Right renal pelvis (tissue), 4 donors: ENCODE measurements around the gene RAP1GAP. TPM values are rescaled to one million over a fixed set of nuclear protein-coding genes. Genes with fewer than 3 reads are reported as not detected.

Experiments
- DNase-seq, 4 donors: peaks; one replicate each; pipeline ENCODE4 v3.0.0-alpha.2; 2013; ENCODE audit warnings: low read depth in 4 of 4, low spot score in 3 of 4, missing footprints in 1 of 4
- polyA plus RNA-seq, 4 donors: library from polyadenylated mRNA; unstranded; fragments of 120-200 nt; gene quantifications; one replicate each; pipeline ENCODE4 v1.2.1, GENCODE V29; 2013; ENCODE audit not compliant: insufficient read length in 4 of 4

RAP1GAP gene
- polyA plus RNA-seq, 4 donors, result 18.8 to 26.4 (median 22.6) TPM

- DNase-seq, result no peak
Measured at GRCh38 chr1:21663248-21663950, 5.8 kb downstream of the RAP1GAP start.

- no peak for DNase-seq
Measured at GRCh38 chr1:21662426-21663247, 6.5 kb downstream of the RAP1GAP start.

- DNase-seq, result no peak
Measured at GRCh38 chr1:21661886-21662285, 7.3 kb downstream of the RAP1GAP start.

- no peak for DNase-seq
Measured at GRCh38 chr1:21659924-21660326, 9.2 kb downstream of the RAP1GAP start.

- peak in 2 of 4 donors; percentile 45 to 66 for DNase-seq
Measured at GRCh38 chr1:21659099-21659923, 9.8 kb downstream of the RAP1GAP start.

GRCh38 chr1:21657456-21658190, 11.5 kb downstream of the RAP1GAP start:
- no peak for DNase-seq

GRCh38 chr1:21655748-21656147, 13.4 kb downstream of the RAP1GAP start:
- DNase-seq, result no peak

GRCh38 chr1:21655259-21655658, 13.9 kb downstream of the RAP1GAP start:
- no peak for DNase-seq

- DNase-seq, result no peak
Measured at GRCh38 chr1:21654209-21654608, 14.9 kb downstream of the RAP1GAP start.

- no peak for DNase-seq
Measured at GRCh38 chr1:21653744-21654100, 15.4 kb downstream of the RAP1GAP start.

- no peak for DNase-seq
Measured at GRCh38 chr1:21652937-21653743, 16.0 kb downstream of the RAP1GAP start.

- no peak for DNase-seq
Measured at GRCh38 chr1:21652101-21652936, 16.8 kb downstream of the RAP1GAP start.

- DNase-seq, result no peak
Measured at GRCh38 chr1:21651214-21652042, 17.7 kb downstream of the RAP1GAP start.

- no peak for DNase-seq
Measured at GRCh38 chr1:21650400-21650799, 18.8 kb downstream of the RAP1GAP start.

- DNase-seq, result no peak
Measured at GRCh38 chr1:21649315-21649714, 19.8 kb downstream of the RAP1GAP start.

- DNase-seq, result no peak
Measured at GRCh38 chr1:21648791-21649190, 20.4 kb downstream of the RAP1GAP start.

- no peak for DNase-seq
Measured at GRCh38 chr1:21648352-21648730, 20.8 kb downstream of the RAP1GAP start.
